ENCODE measurements around the gene ZMYND10. TPM values are rescaled to one million over a fixed set of nuclear protein-coding genes. Genes with fewer than 3 reads are reported as not detected.

ZMYND10 gene
- total RNA-seq, 2 experiments from 2014 or later: 2.4 to 2.9 TPM

DNA sequence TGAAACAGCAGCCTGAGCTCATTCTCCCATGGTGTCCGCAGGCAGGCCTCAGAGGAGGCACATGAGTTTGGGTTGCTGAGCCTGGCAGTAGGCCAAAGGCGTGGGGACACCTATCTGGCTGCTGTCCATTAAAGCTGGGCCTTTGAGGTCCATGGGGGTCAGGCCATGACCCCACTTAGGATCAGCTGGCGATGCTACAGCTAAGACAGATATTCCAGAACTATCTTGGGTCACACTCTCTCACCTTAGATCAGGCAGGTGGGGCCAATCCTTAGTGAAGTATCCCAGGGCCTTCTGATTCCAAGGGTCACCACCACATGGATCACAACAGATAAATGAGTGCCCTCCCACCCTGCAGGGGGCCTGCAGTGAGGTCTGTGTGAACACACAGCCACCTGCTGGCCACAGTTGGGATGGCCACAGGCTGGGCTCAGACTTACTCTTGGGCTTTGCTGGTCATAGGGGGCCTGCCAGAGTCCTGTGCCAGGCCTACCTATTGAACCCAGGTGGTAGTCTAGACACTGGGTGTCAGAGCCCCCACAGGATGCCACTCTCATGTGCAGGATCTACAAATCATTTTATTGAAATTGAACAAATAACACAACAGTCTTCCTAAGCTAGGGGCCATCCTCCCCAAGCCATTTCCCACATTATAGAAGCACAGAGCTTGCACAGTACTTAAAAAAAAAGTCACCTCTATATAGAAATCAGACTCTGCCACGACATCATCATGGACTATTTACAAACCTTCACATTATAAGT lies 21.0 kb downstream of the ZMYND10 start:
- H3K27me3 Mint-ChIP-seq: no peaks in the 10 kb centered on the region
- DNase-seq (peak; percentile 78), ATAC-seq (peak; percentile 21)
- no peaks in the 10 kb centered on the region for H3K9me3 Mint-ChIP-seq (ENCODE audit: low read depth)
- H3K36me3 Mint-ChIP-seq: no peaks in the 10 kb centered on the region
- peaks cover 34% of the 10 kb centered on the region for H3K4me1 Mint-ChIP-seq
- H3K4me3 Mint-ChIP-seq: no peak overlapping the region
- CTCF ChIA-PET: interaction anchor here (0.7 to 18.0 kb wide), 24 partner anchors 10 to 132 kb away, joined by 3 to 266 read pairs (median 4); partner anchors contain the start of genes CYB561D2, GNAI2, HYAL1 and HYAL3
- no peak overlapping the region for H3K27ac Mint-ChIP-seq

DNA sequence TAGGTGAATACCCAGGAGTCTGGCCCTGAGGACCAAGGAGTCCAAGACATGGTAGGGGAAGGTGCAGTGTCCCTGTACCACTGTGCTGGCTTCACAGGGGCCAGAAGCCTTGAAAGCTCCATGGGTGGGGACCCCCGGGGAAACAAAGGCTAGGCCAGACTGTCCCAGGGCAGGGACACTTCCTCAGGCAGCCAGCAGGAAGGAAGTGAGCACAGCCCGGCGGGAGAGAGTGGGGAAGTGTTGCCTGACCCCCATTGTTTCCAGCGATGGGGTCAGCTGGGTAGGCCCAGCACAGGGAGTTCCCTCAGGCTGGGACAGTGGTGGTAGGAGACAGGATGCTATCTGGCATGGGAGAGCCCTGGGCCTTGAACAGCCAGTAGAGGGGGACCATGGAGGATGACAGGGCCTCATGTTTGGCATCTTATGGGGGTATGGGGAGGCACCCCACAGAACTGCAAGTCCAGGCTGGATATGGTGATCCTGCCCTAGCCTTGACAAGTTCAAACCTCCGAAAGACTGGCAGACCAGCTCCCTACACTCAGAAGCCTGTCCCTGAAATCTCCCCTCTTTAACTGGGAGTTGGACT lies 21.8 kb downstream of the ZMYND10 start:
- Mint-ChIP-seq H3K4me3 (no peak overlapping the region), H3K27me3 (no peaks in the 10 kb centered on the region), H3K9me3 (ENCODE audit: low read depth) (no peaks in the 10 kb centered on the region), H3K4me1 (peaks cover 39% of the 10 kb centered on the region), H3K27ac (peak overlapping the region; percentile 35), H3K36me3 (no peaks in the 10 kb centered on the region)
- CTCF ChIA-PET: interaction anchor here (0.6 to 18.0 kb wide), 23 partner anchors 9 to 218 kb away, joined by 3 to 266 read pairs (median 5); partner anchors contain the start of genes CYB561D2, GNAI2, HYAL1 and HYAL3
- DNase-seq (peak; percentile 39), ATAC-seq (no peak)

DNA sequence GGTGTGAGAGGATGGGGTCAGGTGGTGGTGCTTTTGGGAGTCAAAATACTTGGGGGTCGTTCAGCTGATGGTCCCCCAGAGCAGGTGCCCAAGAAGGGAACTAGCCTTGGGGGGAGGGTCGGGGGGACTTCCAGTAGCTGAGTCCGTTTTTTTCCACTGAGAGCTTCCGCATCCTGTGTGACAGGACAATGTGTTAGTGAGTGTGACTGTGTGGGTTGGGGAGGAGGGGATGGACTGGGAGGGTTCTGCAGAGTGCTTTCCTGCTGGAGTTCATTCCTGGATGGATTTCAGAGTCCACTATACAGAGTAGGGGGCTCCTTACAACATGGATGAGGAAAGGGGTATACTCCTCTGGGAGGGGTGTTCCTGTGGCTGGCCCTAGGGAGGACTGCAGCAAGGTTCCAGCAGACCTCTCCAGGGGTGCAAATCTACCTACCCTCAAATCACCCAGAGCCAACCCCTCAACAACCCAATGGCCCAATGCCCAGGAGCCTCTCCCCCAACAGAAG lies 22.4 kb downstream of the ZMYND10 start:
- Mint-ChIP-seq H3K27ac (peak overlapping the region; percentile 47), H3K4me3 (no peak overlapping the region), H3K27me3 (no peaks in the 10 kb centered on the region), H3K4me1 (peaks cover 36% of the 10 kb centered on the region), H3K9me3 (ENCODE audit: low read depth) (no peaks in the 10 kb centered on the region), H3K36me3 (no peaks in the 10 kb centered on the region)
- CTCF ChIA-PET: interaction anchor here (0.9 to 18.0 kb wide), 7 partner anchors 12 to 131 kb away, joined by 3 to 266 read pairs (median 6); partner anchors contain the start of genes HYAL1, HYAL3, IFRD2 and NAA80
- no peak for ATAC-seq
- DNase-seq: peak; percentile 42

DNA sequence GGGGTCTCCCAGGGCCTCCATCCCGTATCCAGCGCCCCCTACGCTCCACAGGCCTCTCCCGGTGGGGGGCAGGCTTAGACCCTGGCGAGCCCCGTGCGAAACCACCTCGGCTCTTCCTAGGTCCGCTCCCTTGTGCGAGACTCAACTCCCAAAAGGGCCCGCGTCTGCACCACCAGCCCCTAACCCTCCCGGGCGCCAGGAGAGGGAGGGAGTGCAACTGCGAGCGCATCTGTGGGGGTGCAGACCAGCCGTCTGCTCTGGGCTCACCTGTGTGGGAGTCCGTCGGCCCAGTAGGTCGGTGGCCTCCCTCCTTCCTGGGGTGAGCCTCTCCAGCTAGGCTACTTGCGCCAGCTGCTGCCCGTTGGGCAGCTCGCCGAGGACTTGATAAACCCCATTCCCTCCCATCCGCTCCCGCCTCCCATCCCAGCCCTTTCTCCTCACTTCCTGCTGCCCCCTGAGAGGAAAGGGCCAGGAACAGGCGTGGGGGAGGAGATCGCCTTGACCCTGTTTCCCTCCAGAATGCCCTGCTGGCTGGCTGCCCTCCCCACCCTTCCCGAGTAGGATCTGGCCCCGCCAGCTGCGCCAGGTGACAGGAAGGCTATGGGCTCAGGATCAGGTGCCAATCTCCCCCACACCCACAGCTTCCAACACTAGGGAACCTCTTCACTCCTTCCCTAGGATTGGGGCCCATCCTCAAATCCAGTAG lies 23.0 kb downstream of the ZMYND10 start, which contains the start of gene HYAL2:
Gene HYAL2 (minus strand): TSS at position 360 of the 706 bp plus-strand sequence. CDS start 2,256 bp downstream, outside the sequence.
- H3K4me1 Mint-ChIP-seq: peaks cover 35% of the 10 kb centered on the region
- CTCF ChIA-PET: interaction anchor here (1.3 to 18.0 kb wide), 6 partner anchors 13 to 48 kb away, joined by 3 to 266 read pairs (median 14); partner anchors contain the start of genes HYAL1, HYAL3, IFRD2 and NAA80
- H3K9me3 Mint-ChIP-seq (ENCODE audit: low read depth): no peaks in the 10 kb centered on the region
- no peaks in the 10 kb centered on the region for H3K36me3 Mint-ChIP-seq
- peak within 1 kb of the TSS; percentile 93 for H3K27ac Mint-ChIP-seq
- peak within 1 kb of the TSS; percentile 89 for H3K4me3 Mint-ChIP-seq
- DNase-seq (peak; percentile 40), ATAC-seq (no peak)
- H3K27me3 Mint-ChIP-seq: no peaks in the 10 kb centered on the region

DNA sequence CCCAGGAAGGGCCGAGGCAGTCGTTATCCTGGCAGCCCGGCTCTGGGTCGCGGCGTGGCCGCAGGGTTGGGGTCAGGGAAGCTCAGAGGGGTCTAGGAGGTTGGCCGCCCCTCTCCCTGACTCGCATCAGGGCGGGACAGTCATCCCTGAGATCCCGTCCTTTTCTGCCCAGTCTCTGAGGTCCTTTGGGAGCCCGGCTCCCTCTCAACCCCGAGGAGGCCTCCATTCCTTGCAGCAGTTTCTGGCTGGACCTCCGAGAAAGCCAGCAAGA lies 23.5 kb downstream of the ZMYND10 start:
- Mint-ChIP-seq H3K4me1 (peaks cover 36% of the 10 kb centered on the region), H3K27ac (no peak overlapping the region), H3K9me3 (ENCODE audit: low read depth) (no peaks in the 10 kb centered on the region), H3K27me3 (no peaks in the 10 kb centered on the region), H3K4me3 (no peak overlapping the region), H3K36me3 (no peaks in the 10 kb centered on the region)
- DNase-seq (no peak), ATAC-seq (no peak)
- CTCF ChIA-PET: interaction anchor here (1.3 to 18.0 kb wide), 5 partner anchors 13 to 47 kb away, joined by 3 to 266 read pairs (median 21); partner anchors contain the start of genes HYAL1, HYAL3, IFRD2 and NAA80

DNA sequence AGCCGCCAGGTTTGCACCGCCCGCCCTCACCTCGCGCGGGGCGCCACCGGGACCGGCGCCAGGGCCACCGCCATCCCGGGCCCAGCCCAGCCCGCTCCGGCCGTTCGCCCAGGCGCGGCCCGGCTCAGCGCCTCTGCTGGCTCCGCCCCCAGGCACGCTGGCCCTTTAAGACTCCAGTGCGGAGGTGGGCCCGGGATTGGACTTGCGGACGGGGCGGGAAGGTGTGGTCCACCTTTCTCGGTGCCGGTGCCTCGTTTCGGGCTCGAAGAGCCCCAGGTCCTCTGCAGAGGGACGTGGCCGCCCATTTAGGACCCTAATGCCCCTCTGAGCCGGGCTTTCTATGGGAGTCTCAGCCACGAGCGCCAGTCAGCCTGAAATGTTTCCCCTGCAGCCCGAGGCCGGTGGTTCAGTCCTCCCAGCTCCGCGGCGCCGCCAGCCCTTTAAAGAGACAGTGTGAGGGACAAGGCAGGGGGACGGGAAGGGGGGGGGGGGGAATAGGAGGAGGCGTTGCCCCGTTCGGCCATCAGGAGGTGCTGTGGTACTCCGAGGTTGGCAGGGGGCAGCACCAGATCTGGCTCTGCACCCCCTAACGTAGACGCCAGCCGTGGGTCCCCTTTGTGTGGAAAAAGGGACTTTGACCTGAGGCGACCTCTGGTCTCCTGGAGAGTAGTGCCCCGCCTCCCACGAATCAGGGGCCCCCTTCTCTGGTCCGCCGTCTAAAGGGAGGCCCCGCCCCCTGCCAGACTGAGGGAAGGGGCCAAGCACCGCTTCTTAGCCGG lies 24.0 kb downstream of the ZMYND10 start:
- H3K4me3 Mint-ChIP-seq: peak overlapping the region; percentile 89
- CTCF ChIA-PET: interaction anchor here (1.3 to 18.0 kb wide), 4 partner anchors 14 to 75 kb away, joined by 3 to 266 read pairs (median 47); partner anchors contain the start of genes HYAL1, HYAL3, IFRD2 and NAA80
- no peaks in the 10 kb centered on the region for H3K36me3 Mint-ChIP-seq
- H3K9me3 Mint-ChIP-seq (ENCODE audit: low read depth): no peaks in the 10 kb centered on the region
- DNase-seq (peak; percentile 90), ATAC-seq (peak; percentile 76)
- peaks cover 37% of the 10 kb centered on the region for H3K4me1 Mint-ChIP-seq
- H3K27ac Mint-ChIP-seq: peak overlapping the region; percentile 93
- no peaks in the 10 kb centered on the region for H3K27me3 Mint-ChIP-seq

DNA sequence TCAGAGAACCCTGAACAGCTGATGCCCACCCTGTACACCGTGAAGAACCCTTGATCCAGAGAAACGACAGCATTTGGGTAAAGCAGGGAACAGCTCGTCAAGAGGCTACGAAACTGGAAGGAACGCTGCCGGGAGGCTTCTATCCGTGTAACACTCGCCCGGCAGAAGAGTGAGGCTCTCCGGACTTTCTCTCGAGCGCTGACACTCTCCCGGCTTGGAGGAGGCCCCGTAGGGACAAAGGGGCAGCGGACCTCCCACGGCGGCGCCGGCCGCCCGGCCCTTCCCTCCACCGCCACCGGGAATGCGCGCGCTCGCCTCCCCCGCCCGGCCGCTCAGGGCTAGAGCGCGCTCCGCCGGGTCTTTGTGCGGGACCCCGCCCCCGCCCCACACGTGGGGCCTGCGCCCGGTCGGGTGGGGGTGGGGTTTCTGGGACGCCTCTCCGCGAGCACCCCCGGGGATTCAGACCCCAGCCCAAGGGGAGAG lies 24.6 kb downstream of the ZMYND10 start:
- DNase-seq: no peak
- Mint-ChIP-seq H3K4me1 (peaks cover 39% of the 10 kb centered on the region), H3K4me3 (peak overlapping the region; percentile 89), H3K27me3 (no peaks in the 10 kb centered on the region), H3K36me3 (peaks cover 3% of the 10 kb centered on the region), H3K27ac (peak overlapping the region; percentile 80), H3K9me3 (ENCODE audit: low read depth) (no peaks in the 10 kb centered on the region)
- ATAC-seq: peak; percentile 50
- CTCF ChIA-PET: interaction anchor here (0.8 to 18.0 kb wide), 5 partner anchors 15 to 74 kb away, joined by 3 to 266 read pairs (median 3); partner anchors contain the start of genes HYAL1, HYAL3, IFRD2 and NAA80

DNA sequence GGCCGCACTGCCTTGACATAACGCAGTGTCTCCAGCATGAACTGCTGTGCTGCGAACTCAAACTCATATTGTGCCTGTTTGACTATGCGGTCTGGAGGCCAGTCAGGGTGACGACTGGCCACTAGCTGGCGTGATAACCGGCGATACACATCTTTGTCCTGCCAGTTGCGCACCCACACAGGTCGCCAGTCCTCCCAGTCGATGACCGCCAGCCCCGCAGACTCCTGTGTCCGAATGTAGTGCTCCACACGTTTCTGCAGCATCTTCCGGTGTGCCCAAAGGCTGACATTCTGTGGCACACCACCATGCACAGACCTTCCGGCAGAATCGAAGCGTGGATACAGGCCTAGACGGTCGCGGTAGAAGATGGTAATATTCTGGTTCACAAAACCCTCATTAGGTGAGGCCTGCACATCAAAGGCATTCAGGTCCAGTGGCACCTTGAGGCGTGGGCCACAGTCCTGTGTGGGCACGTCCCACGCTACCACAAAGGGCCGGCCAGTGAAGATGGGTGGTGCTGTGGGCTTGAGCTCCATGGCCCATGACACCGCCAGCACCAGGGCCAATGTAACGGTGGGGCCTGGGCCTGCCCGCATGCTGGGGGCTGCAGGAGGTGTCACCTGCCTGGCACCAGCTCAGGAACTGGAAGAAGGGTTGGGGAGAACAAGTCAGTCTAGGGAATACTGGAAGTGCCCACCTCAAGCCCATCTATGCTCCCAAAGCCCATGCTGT lies 25.5 kb downstream of the ZMYND10 start:
- peaks cover 45% of the 10 kb centered on the region for H3K4me1 Mint-ChIP-seq
- H3K4me3 Mint-ChIP-seq: peak overlapping the region; percentile 89
- no peak overlapping the region for H3K27ac Mint-ChIP-seq
- no peaks in the 10 kb centered on the region for H3K9me3 Mint-ChIP-seq (ENCODE audit: low read depth)
- no peak for ATAC-seq
- H3K36me3 Mint-ChIP-seq: peaks cover 3% of the 10 kb centered on the region
- CTCF ChIA-PET: interaction anchor here (0.8 to 18.0 kb wide), 5 partner anchors 15 to 73 kb away, joined by 3 to 266 read pairs (median 4); partner anchors contain the start of genes HYAL1, HYAL3, IFRD2 and NAA80
- peak; percentile 41 for DNase-seq
- no peaks in the 10 kb centered on the region for H3K27me3 Mint-ChIP-seq

DNA sequence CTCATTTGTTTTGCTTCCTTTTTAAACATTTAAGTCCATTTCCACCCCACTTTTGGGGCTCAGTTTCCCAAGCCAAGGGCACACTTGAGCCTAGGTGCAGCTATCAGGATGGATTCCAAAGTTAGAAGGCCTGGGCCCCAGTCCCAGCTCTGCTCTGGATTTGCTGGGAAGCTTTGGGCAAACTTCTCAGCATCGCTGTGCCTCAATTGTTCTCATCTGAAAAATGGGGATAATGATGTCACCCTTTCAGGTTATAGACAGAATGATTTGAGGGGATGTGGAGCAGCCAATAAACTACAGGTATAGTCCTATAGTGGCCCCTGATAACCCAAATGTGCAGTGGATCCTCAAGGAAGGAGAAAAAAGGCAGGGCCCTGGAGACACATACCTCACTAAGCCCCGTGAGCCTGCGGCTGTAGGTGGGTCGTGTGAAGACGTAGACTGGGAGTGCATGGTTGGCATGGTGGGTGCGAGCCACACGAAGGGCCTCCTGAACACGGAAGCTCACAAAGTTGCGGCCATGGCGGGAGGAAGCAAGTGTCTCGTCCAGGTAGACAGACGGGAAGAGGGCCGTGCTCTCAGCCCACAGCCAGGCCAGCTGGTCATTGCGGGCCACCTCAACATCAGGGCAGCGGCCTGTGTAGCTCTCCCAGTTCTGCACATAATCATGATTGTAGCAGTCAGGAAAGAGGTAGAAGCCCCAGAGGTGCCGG lies 26.2 kb downstream of the ZMYND10 start:
- Mint-ChIP-seq H3K4me1 (peaks cover 45% of the 10 kb centered on the region), H3K27ac (no peak overlapping the region), H3K27me3 (no peaks in the 10 kb centered on the region), H3K9me3 (ENCODE audit: low read depth) (no peaks in the 10 kb centered on the region), H3K4me3 (no peak overlapping the region), H3K36me3 (peaks cover 3% of the 10 kb centered on the region)
- CTCF ChIA-PET: interaction anchor here (2.0 to 18.0 kb wide), 3 partner anchors 16 to 58 kb away, joined by 4 to 266 read pairs (median 91); partner anchors contain the start of genes HYAL1, HYAL3, IFRD2 and NAA80
- DNase-seq: peak; percentile 39
- ATAC-seq: no peak

DNA sequence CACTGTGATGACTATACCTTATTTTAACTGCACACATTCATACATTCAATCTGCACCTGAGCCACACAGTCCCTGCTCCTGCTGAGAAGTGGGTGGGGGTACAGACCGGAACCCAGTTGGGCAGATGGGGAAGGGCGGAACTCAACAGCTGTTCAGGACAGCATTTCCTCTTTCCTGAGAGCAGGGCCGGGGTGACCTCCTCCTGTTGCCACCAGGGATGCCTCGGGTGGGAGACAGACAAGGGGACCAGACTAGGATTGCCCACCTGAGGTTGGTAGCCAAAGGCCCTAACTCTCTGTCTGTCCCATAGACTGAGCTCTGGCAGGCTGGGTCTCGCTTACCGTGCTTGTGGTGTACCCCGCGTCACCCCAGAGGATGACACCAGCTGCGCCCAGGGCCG lies 26.9 kb downstream of the ZMYND10 start:
- Mint-ChIP-seq H3K9me3 (ENCODE audit: low read depth) (no peaks in the 10 kb centered on the region), H3K4me3 (no peak overlapping the region), H3K36me3 (peaks cover 3% of the 10 kb centered on the region), H3K4me1 (peaks cover 50% of the 10 kb centered on the region), H3K27me3 (no peaks in the 10 kb centered on the region), H3K27ac (no peak overlapping the region)
- CTCF ChIA-PET: interaction anchor here (2.0 to 18.0 kb wide), 3 partner anchors 17 to 58 kb away, joined by 4 to 266 read pairs (median 91); partner anchors contain the start of genes HYAL1, HYAL3, IFRD2 and NAA80
- ATAC-seq (no peak), DNase-seq (peak; percentile 38)

DNA sequence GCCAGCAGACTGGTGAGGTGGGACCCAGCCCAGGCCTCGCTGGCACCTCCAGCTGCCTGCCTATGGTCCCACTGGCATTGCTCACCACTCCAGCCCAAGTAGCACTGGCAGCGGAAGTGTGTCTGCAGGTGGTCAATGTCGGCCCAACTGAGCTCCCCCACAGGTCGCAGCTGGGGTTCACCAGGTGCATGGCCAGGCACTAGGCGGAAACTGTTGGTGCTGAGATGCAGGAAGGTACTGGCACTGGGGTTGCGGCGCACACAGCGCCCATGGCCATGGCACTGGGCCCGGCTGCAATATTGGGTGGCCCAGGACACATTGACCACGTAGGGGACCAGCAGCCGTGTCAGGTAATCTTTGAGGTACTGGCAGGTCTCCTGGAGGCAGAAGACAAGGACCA lies 27.4 kb downstream of the ZMYND10 start:
- DNase-seq (peak; percentile 38), ATAC-seq (no peak)
- H3K4me3 Mint-ChIP-seq: no peak overlapping the region
- H3K27me3 Mint-ChIP-seq: no peaks in the 10 kb centered on the region
- H3K27ac Mint-ChIP-seq: no peak overlapping the region
- CTCF ChIA-PET: interaction anchor here (1.9 to 18.0 kb wide), 3 partner anchors 15 to 57 kb away, joined by 4 to 266 read pairs (median 6); partner anchors contain the start of genes HYAL1, HYAL3, IFRD2 and NAA80
- no peaks in the 10 kb centered on the region for H3K9me3 Mint-ChIP-seq (ENCODE audit: low read depth)
- H3K4me1 Mint-ChIP-seq: peaks cover 50% of the 10 kb centered on the region
- H3K36me3 Mint-ChIP-seq: peaks cover 3% of the 10 kb centered on the region

Data from activated CD8-positive, alpha-beta memory T cell treated with anti-CD3 and anti-CD28 coated beads, Interleukin-2, amount 10 ng/mL, durations not matched to agents 7 days and 5 days (primary cell).